Transverse colon (tissue), 4 donors: ENCODE results near the gene KIAA1755.

Experiments used
- POLR2A ChIP-seq: fragments of 450-650 bp; IDR thresholded peaks from one replicate; pipeline ENCODE4 v1.6.1; 2016; ENCODE audit warnings: antibody characterized with exemption, mild to moderate bottlenecking, moderate library complexity
- POLR2AphosphoS5 ChIP-seq, 3 donors: sonication (generic); formaldehyde crosslinking; IDR thresholded peaks; one replicate each; pipeline ENCODE4 v1.6.1; 2016; ENCODE audit warnings: antibody characterized with exemption in 3 of 3
- TF ChIP-seq, protein P1 (sequence below), 5 experiments: fragments of 200-600 bp in 3 of 5; fragments of 450-650 bp in 2 of 5; sonication (generic) in 3 of 5; IDR thresholded peaks; 1 replicate in 2 of 5; 2 replicates in 3 of 5; pipeline ENCODE4 v1.5.1; 2016 to 2017; ENCODE audit warnings: antibody characterized with exemption in 5 of 5, inconsistent platforms in 3 of 5, mild to moderate bottlenecking in 2 of 5, moderate library complexity in 1 of 5

DNA sequence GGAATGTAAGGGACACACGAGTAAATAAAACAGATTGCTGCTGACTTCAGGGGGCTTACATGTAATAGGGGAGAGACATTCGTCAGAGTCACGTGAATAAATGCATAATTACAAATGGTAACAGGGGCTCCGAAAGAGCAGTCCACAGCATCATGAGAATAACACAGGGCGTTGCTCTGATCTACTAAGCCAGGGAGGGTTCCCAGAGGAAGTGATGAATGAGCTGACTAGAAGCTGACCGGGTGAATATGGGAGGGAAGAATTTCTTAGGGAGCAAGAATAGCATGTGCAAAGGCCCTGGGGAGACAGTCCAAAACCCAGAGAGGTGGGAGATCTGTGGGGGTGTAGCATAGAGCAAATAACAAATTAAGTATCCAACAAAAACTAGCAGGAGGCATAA is 45.8 kb upstream of the KIAA1755 start:
- TF ChIP-seq POLR2AphosphoS5 (IDR thresholded peaks at IDR 0.05) (no peak), POLR2A (no peak)
- TF ChIP-seq, protein P1, sequence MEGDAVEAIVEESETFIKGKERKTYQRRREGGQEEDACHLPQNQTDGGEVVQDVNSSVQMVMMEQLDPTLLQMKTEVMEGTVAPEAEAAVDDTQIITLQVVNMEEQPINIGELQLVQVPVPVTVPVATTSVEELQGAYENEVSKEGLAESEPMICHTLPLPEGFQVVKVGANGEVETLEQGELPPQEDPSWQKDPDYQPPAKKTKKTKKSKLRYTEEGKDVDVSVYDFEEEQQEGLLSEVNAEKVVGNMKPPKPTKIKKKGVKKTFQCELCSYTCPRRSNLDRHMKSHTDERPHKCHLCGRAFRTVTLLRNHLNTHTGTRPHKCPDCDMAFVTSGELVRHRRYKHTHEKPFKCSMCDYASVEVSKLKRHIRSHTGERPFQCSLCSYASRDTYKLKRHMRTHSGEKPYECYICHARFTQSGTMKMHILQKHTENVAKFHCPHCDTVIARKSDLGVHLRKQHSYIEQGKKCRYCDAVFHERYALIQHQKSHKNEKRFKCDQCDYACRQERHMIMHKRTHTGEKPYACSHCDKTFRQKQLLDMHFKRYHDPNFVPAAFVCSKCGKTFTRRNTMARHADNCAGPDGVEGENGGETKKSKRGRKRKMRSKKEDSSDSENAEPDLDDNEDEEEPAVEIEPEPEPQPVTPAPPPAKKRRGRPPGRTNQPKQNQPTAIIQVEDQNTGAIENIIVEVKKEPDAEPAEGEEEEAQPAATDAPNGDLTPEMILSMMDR (IDR thresholded peaks at IDR 0.05), result no peak
